Right atrium auricular region (tissue), 2 donors: ENCODE data around the gene CYSRT1. TPM values are rescaled to one million over a fixed set of nuclear protein-coding genes. Genes with fewer than 3 reads are reported as not detected.

Experiments used
- DNase-seq: peaks from one replicate; pipeline ENCODE4 v3.0.0-alpha.2; 2019; ENCODE audit warnings: low spot score
- H3K27ac ChIP-seq, 2 donors: fragments of 200-600 bp; sonication (generic); 1 replicate in 1 of 2; 2 replicates in 1 of 2; pipeline ENCODE4 v1.5.1; 2016 to 2019
- H3K27me3 ChIP-seq, 2 donors: fragments of 200-600 bp; sonication (generic); one replicate each; pipeline versions ENCODE4 v1.5.1 to v1.6.0; 2017 to 2019
- H3K36me3 ChIP-seq: fragments of 200-600 bp; sonication (generic); one replicate; pipeline ENCODE4 v1.5.1; 2016
- H3K4me1 ChIP-seq, 2 donors: fragments of 200-600 bp; sonication (generic); one replicate each; pipeline versions ENCODE4 v1.5.1 to v1.6.0; 2017 to 2019
- H3K4me3 ChIP-seq, 2 donors: fragments of 200-600 bp; sonication (generic); 1 replicate in 1 of 2; 2 replicates in 1 of 2; pipeline ENCODE4 v1.5.1; 2017 to 2019; ENCODE audit warnings: mild to moderate bottlenecking in 1 of 2, moderate library complexity in 1 of 2
- H3K9me3 ChIP-seq, 2 donors: fragments of 200-600 bp; sonication (generic); one replicate each; pipeline ENCODE4 v1.5.1; 2019
- total RNA-seq, 2 donors: library from RNA; depleted of rRNA; stranded (reverse); fragments of >200 nt; gene quantifications; one replicate each; pipeline ENCODE4 v1.1.0, GENCODE V29; 2016
- TF ChIP-seq, protein P1 (sequence below), 2 donors: fragments of 200-600 bp; sonication (generic); IDR thresholded peaks; one replicate each; pipeline ENCODE4 v1.5.1; 2019; ENCODE audit warnings: antibody characterized with exemption in 2 of 2

CYSRT1 gene
- total RNA-seq, 2 donors from 2014 or later: 0.35 to 0.85 TPM

DNA sequence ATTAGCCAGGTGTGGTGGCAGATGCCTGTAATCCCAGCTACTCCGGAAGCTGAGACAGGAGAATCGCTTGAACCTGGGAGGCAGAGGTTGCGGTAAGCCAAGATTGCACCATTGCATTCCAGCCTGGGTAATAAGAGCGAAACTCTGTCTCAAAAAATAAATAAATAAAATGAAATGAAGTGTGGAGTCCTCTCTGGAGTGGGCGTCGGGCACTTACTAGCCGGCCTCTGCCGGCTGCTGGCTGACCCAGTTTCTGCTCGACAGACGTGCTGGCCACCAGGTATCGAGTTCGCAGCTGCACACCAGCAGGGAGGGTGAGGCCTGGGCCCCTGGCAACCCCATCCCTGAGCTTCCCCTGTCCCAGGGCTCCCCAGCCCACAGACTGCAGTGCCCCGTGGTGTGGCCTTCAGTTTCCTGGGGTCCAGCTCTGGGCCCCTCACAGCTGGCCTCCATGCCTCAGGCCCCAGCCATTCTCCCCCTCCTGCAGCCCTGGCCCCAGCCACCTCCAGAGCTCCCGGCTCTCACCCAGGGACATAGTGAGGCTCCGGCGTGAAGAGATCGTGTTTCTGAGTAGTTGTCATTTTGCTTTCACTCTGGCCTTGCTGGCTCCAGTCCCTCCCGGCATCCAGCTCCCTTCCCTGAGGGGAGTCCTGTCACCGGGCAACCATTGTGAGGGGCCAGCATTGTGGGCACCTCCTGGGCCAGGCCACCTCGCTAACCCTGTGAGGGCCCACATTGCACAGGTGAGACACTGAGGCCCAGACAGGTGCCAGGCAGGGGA is 22.4 kb downstream of the CYSRT1 start:
- H3K27me3 ChIP-seq: no peaks in the 10 kb centered on the region
- no peak overlapping the region for H3K4me3 ChIP-seq
- no peak overlapping the region for H3K27ac ChIP-seq
- DNase-seq: no peak
- TF ChIP-seq, protein P1, sequence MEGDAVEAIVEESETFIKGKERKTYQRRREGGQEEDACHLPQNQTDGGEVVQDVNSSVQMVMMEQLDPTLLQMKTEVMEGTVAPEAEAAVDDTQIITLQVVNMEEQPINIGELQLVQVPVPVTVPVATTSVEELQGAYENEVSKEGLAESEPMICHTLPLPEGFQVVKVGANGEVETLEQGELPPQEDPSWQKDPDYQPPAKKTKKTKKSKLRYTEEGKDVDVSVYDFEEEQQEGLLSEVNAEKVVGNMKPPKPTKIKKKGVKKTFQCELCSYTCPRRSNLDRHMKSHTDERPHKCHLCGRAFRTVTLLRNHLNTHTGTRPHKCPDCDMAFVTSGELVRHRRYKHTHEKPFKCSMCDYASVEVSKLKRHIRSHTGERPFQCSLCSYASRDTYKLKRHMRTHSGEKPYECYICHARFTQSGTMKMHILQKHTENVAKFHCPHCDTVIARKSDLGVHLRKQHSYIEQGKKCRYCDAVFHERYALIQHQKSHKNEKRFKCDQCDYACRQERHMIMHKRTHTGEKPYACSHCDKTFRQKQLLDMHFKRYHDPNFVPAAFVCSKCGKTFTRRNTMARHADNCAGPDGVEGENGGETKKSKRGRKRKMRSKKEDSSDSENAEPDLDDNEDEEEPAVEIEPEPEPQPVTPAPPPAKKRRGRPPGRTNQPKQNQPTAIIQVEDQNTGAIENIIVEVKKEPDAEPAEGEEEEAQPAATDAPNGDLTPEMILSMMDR (IDR thresholded peaks at IDR 0.05): no peak
- no peaks in the 10 kb centered on the region for H3K9me3 ChIP-seq
- peaks cover 16% of the 10 kb centered on the region for H3K36me3 ChIP-seq
- H3K4me1 ChIP-seq: peaks cover 0 to 36% of the 10 kb centered on the region in 2 donors

DNA sequence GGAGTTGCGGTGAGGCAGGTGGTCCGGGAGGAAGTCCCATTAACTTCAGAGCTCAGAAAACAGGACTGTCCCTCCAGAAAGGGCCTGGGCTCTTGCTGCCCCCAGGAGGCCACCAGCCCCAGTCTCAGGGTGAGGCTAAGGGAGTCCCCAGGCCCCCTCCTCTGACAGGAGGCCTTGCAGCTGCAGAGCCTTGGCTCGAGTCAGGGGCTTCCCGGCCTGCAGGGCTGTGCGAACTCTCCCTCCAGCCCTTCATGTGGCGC is 22.9 kb downstream of the CYSRT1 start:
- Histone ChIP-seq H3K27me3 (no peaks in the 10 kb centered on the region), H3K4me1 (peaks cover 0 to 30% of the 10 kb centered on the region in 2 donors), H3K36me3 (peaks cover 11% of the 10 kb centered on the region), H3K27ac (no peak overlapping the region), H3K4me3 (no peak overlapping the region), H3K9me3 (no peaks in the 10 kb centered on the region)
- DNase-seq: no peak
- TF ChIP-seq, protein P1 (IDR thresholded peaks at IDR 0.05): no peak

DNA sequence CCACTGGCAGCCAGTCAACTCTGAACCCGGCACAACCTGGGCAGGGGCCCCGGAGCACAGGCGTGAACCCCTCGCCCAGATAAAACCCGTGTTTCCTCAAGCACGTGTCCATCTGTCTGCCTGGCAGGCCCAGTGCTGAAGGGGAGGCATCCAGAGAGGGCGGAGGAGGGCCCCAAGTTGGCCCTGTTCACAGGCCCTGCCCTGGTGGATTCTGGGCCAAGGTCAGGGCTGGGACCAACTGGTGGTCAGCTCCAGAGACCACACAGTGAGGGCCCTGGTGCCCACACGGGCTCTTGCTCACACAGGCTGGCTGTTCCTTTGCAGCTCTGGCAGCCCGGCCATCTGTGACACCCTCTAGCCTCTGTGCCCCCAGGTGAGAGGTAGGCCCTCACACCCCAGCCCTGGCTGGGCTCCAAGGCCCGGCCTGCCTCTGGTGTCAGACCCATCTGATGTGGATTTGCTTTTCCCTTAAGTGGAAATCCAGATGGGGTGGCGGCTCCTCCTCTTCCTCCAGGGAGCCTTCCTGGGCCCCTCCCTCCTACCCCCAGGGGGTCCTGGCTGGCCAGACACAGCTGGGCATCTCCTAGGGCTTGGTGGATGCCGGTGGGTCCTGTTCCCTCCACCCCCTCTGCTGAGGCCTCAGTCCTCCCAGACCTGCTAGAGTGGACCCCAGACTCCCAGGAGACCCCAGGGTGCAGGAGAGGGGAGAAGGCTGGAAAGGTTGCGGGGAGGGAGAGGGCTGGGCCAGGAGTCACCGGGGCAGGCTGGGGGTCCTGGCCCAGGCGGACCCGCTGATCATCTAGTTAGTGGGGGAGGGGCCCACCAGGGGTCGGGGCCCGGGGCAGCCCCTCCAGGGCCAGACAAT is 25.6 kb downstream of the CYSRT1 start:
- no peaks in the 10 kb centered on the region for H3K27me3 ChIP-seq
- no peak for DNase-seq
- H3K9me3 ChIP-seq: no peaks in the 10 kb centered on the region
- no peak overlapping the region for H3K4me3 ChIP-seq
- no peaks in the 10 kb centered on the region for H3K36me3 ChIP-seq
- H3K4me1 ChIP-seq: peaks cover 0 to 26% of the 10 kb centered on the region in 2 donors
- H3K27ac ChIP-seq: no peak overlapping the region
- TF ChIP-seq, protein P1 (IDR thresholded peaks at IDR 0.05): no peak

DNA sequence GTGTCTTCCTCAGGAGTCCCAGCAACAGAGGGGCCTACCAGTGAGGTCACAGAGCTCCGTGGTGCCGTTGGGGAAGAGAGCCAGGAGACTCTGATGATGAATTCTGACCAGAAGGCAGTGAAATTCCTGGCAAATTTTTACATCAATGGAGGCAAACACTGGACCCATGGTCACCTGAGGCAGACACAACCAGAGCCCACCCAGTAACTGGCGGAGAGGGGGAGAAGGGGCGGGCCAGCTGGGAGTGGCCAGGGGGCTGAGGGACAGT is 26.2 kb downstream of the CYSRT1 start, which contains the start of gene STPG3:
STPG3 (plus strand) TSS at position 93 of the 268 bp plus-strand sequence; CDS start at position 94, 1 bp downstream.
- Histone ChIP-seq H3K27me3 (no peaks in the 10 kb centered on the region), H3K9me3 (no peaks in the 10 kb centered on the region), H3K4me1 (peaks cover 0 to 30% of the 10 kb centered on the region in 2 donors), H3K36me3 (no peaks in the 10 kb centered on the region), H3K27ac (no peak within 1 kb of the TSS), H3K4me3 (no peak within 1 kb of the TSS)
- no peak for DNase-seq
- TF ChIP-seq, protein P1 (IDR thresholded peaks at IDR 0.05): no peak

DNA sequence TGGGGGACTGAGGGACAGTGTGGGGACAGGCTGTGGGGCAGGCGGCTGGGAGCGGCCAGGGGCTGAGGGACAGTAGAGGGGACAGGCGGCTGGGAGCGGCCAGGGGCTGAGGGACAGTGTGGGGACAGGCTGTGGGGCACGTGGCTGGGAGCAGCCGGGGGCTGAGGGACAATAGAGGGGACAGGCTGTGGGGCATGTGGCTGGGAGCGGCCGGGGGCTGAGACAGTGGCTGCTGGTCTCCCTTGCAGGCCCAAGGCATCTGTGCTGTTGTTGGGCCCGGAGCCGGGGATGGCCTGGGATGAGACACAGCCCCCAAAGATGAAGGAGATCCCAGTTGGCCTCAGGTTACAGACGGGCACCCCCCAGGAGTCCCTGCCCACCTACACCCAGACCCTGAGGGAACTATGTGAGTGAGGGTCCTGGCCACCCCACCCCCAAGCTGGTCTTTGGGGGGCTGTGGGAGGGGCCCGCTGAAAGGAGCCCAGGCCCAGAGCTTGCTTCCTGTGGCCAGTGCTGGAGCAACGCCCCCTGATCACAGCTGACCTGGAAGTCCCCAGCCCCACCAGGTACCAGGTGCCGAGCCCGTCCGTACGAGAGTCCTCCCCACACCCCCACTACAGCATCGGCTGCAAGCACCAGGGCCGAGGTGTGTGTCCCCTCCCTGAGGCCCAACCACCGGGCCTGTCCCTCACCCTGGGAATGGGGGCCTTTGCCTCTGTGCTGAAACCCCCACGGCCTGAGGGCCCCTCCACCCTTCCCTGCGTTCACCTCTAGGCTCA is 26.7 kb downstream of the CYSRT1 start:
- no peaks in the 10 kb centered on the region for H3K9me3 ChIP-seq
- peaks cover 0 to 36% of the 10 kb centered on the region in 2 donors for H3K4me1 ChIP-seq
- H3K27me3 ChIP-seq: no peaks in the 10 kb centered on the region
- H3K36me3 ChIP-seq: peaks cover 3% of the 10 kb centered on the region
- no peak overlapping the region for H3K4me3 ChIP-seq
- H3K27ac ChIP-seq: no peak overlapping the region
- TF ChIP-seq, protein P1 (IDR thresholded peaks at IDR 0.05): no peak
- DNase-seq: no peak
